ENCODE results near the gene NMT1. TPM values are rescaled to one million over a fixed set of nuclear protein-coding genes. Genes with fewer than 3 reads are reported as not detected.
A peak's percentile ranks its signal among the peaks of the same experiment; 100 is the strongest.

NMT1 gene
- total RNA-seq, 2 experiments from 2014 or later = 61.1 to 62.2 TPM

DNA sequence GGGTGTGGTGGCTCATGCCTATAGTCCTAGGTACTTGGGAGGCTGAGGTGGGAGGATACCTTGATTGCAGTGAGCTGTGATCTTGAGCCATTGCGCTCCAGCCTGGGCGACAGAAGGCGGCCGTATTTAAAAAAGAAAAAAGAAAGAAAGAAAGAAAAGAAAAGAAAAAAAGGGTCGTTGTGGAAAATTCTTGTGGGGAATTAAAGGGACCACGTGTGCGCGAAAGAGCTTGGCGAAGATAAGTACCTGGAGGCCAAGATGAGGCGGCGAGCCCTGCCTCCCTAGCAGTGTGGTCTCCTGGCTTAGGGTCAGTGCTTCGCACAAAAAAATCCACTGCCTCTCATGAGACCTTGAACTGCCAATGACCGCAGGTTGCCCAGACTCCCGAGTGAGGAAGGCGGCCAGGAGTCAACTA lies 728 bp upstream of the NMT1 start:
- ATAC-seq (ENCODE audit: poor library complexity) (no peak), DNase-seq (no peak)
- CTCF ChIA-PET = interaction anchor here (1.0 to 1.3 kb wide), 3 partner anchors 10 to 75 kb away, joined by 5 to 6 read pairs (median 5); partner anchors contain the start of gene ACBD4
- H3K36me3 ChIP-seq (ENCODE audit: insufficient read depth, low read length) = peaks cover 9% of the 10 kb centered on the region
- peak overlapping the region; percentile 100 for H3K4me3 Mint-ChIP-seq
- H3K4me3 ChIP-seq (ENCODE audit: low read length) = peak overlapping the region; percentile 72
- no peaks in the 10 kb centered on the region for H3K27me3 Mint-ChIP-seq
- H3K4me1 Mint-ChIP-seq (ENCODE audit: low read depth) = peaks cover 57% of the 10 kb centered on the region
- no peak for TF ChIP-seq CTCF (IDR thresholded peaks at IDR 0.05)
- no peaks in the 10 kb centered on the region for H3K27me3 ChIP-seq (ENCODE audit: control insufficient read depth in 1 of 2, insufficient read depth in 2 of 2, low read length in 2 of 2)
- peak overlapping the region; percentile 76 to 87 for H3K27ac ChIP-seq (ENCODE audit: low read depth in 1 of 2, low read length in 2 of 2)
- peaks cover 9% of the 10 kb centered on the region for H3K36me3 Mint-ChIP-seq (ENCODE audit: low read depth)
- H3K9me3 ChIP-seq (ENCODE audit: control insufficient read depth in 1 of 2, insufficient read depth in 1 of 2, low read length in 2 of 2) = no peaks in the 10 kb centered on the region
- H3K4me1 ChIP-seq (ENCODE audit: insufficient read depth, low read length) = peaks cover 47% of the 10 kb centered on the region
- H3K27ac Mint-ChIP-seq = peak overlapping the region; percentile 92
- H3K9me3 Mint-ChIP-seq = no peaks in the 10 kb centered on the region
- POLR2A ChIA-PET = interaction anchor here (1.0 to 2.8 kb wide), 16 partner anchors 9 to 370 kb away, joined by 3 to 87 read pairs (median 6); partner anchors contain the start of genes ACBD4, CCDC43, DCAKD and HEXIM1
- intact Hi-C loops (cut with DNase I, micrococcal nuclease) = loop anchor here in 1 of 2 experiments (1.0 to 5.0 kb wide), 4 partner anchors 8 to 257 kb away; partner anchors contain the start of genes HEXIM1, HEXIM2 and MAP3K14

DNA sequence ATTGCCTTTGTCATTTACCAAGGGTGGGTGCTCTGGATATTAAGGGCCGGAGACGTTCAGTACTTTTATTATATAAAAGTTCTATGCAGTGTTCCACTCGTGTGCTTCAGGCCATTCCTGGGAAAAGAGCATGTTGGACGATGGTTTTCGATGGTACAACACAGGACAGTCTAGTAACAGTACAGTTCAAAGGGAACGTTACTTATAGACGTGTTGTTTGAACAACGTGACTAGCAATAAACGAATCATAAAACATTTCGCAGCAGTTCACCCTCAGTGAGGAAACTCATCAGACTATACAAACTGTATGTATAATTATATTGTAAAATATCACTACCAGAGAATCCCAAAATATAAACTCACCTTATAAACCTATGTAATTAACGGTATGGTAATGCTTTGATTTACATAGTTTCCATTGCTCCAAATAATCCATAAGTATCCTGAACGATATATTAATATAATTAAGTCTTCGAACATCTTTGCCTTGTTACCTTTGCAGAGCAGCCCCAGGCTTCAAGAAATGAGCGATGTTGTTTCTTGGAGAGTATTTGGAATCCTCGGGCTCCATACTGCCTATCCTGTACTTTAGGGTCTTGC lies 589 bp downstream of the NMT1 start:
- POLR2A ChIA-PET = interaction anchor here (0.9 to 2.8 kb wide), 20 partner anchors 8 to 372 kb away, joined by 3 to 87 read pairs (median 5); partner anchors contain the start of genes ACBD4, CCDC43, DCAKD and EFTUD2
- DNase-seq (no peak), ATAC-seq (ENCODE audit: poor library complexity) (no peak)
- no peaks in the 10 kb centered on the region for H3K9me3 Mint-ChIP-seq
- TF ChIP-seq CTCF (IDR thresholded peaks at IDR 0.05) = no peak
- peak overlapping the region; percentile 100 for H3K4me3 Mint-ChIP-seq
- peaks cover 9% of the 10 kb centered on the region for H3K36me3 ChIP-seq (ENCODE audit: insufficient read depth, low read length)
- no peaks in the 10 kb centered on the region for H3K27me3 Mint-ChIP-seq
- no peaks in the 10 kb centered on the region for H3K27me3 ChIP-seq (ENCODE audit: control insufficient read depth in 1 of 2, insufficient read depth in 2 of 2, low read length in 2 of 2)
- peak overlapping the region; percentile 92 for H3K27ac Mint-ChIP-seq
- H3K4me1 ChIP-seq (ENCODE audit: insufficient read depth, low read length) = peaks cover 55% of the 10 kb centered on the region
- peaks cover 55% of the 10 kb centered on the region for H3K4me1 Mint-ChIP-seq (ENCODE audit: low read depth)
- no peaks in the 10 kb centered on the region for H3K9me3 ChIP-seq (ENCODE audit: control insufficient read depth in 1 of 2, insufficient read depth in 1 of 2, low read length in 2 of 2)
- peaks cover 9% of the 10 kb centered on the region for H3K36me3 Mint-ChIP-seq (ENCODE audit: low read depth)
- CTCF ChIA-PET = interaction anchor here (1.0 to 1.3 kb wide), 3 partner anchors 11 to 74 kb away, joined by 5 to 6 read pairs (median 5); partner anchors contain the start of gene ACBD4
- intact Hi-C loops (cut with DNase I, micrococcal nuclease) = loop anchor here (1.0 to 5.0 kb wide), 6 partner anchors 10 to 256 kb away; partner anchors contain the start of genes DCAKD (in 1 of the 2), EFTUD2 (in 1 of the 2), HEXIM1 (in 1 of the 2) and HEXIM2 (in 1 of the 2)
- peak overlapping the region; percentile 80 to 87 for H3K27ac ChIP-seq (ENCODE audit: low read depth in 1 of 2, low read length in 2 of 2)
- peak overlapping the region; percentile 72 for H3K4me3 ChIP-seq (ENCODE audit: low read length)

GRCh38 chr17:45063198-45063597 lies 2.1 kb downstream of the NMT1 start:
- H3K9me3 Mint-ChIP-seq = no peaks in the 10 kb centered on the region
- CTCF ChIA-PET = interaction anchor here (0.6 to 0.7 kb wide), 2 partner anchors 133 to 853 kb away, joined by 3 to 4 read pairs; no protein-coding TSS in a partner anchor
- Histone ChIP-seq H3K27ac (ENCODE audit: low read depth in 1 of 2, low read length in 2 of 2) (no peak overlapping the region), H3K4me1 (ENCODE audit: insufficient read depth, low read length) (peaks cover 57% of the 10 kb centered on the region), H3K9me3 (ENCODE audit: control insufficient read depth in 1 of 2, insufficient read depth in 1 of 2, low read length in 2 of 2) (no peaks in the 10 kb centered on the region), H3K36me3 (ENCODE audit: insufficient read depth, low read length) (peaks cover 20% of the 10 kb centered on the region), H3K4me3 (ENCODE audit: low read length) (no peak overlapping the region), H3K27me3 (ENCODE audit: control insufficient read depth in 1 of 2, insufficient read depth in 2 of 2, low read length in 2 of 2) (no peaks in the 10 kb centered on the region)
- TF ChIP-seq CTCF (IDR thresholded peaks at IDR 0.05) = no peak
- POLR2A ChIA-PET = no interaction called here
- H3K36me3 Mint-ChIP-seq (ENCODE audit: low read depth) = peaks cover 18% of the 10 kb centered on the region
- peaks cover 68% of the 10 kb centered on the region for H3K4me1 Mint-ChIP-seq (ENCODE audit: low read depth)
- ATAC-seq (ENCODE audit: poor library complexity) (no peak), DNase-seq (no peak)
- no peaks in the 10 kb centered on the region for H3K27me3 Mint-ChIP-seq
- peak overlapping the region; percentile 48 for H3K4me3 Mint-ChIP-seq
- no peak overlapping the region for H3K27ac Mint-ChIP-seq
- intact Hi-C loops (cut with DNase I, micrococcal nuclease) = loop anchor here in 1 of 2 experiments (2.0 to 5.0 kb wide), 4 partner anchors 14 to 254 kb away; partner anchors contain the start of genes HEXIM1, HEXIM2 and MAP3K14
